ENCODE measurements around the gene PARP1.

PARP1 gene

GRCh38 chr1:226384717-226385116, 23.2 kb downstream of the PARP1 start:
- Histone ChIP-seq H3K4me3 (ENCODE audit: low read depth, low read length) (no peak overlapping the region), H3K4me1 (ENCODE audit: control insufficient read depth, insufficient read depth, low read length) (no peaks in the 10 kb centered on the region)

GRCh38 chr1:226384040-226384439, 23.9 kb downstream of the PARP1 start:
- H3K4me3 ChIP-seq (ENCODE audit: low read depth, low read length) = no peak overlapping the region
- no peaks in the 10 kb centered on the region for H3K27me3 ChIP-seq (ENCODE audit: control insufficient read depth, insufficient read depth, low read length)
- no peak overlapping the region for H3K9ac ChIP-seq (ENCODE audit: low read depth, low read length)
- peaks cover 88% of the 10 kb centered on the region for H3K36me3 ChIP-seq (ENCODE audit: control insufficient read depth, insufficient read depth, low read length)
- H3K9me3 ChIP-seq (ENCODE audit: control insufficient read depth, insufficient read depth, low read length) = no peaks in the 10 kb centered on the region
- H3K4me1 ChIP-seq (ENCODE audit: control insufficient read depth, insufficient read depth, low read length) = no peaks in the 10 kb centered on the region

More at GRCh38 chr1:226384717-226385116, 23.2 kb downstream of the PARP1 start:
- Histone ChIP-seq H3K27me3 (ENCODE audit: control insufficient read depth, insufficient read depth, low read length) (no peaks in the 10 kb centered on the region), H3K9ac (ENCODE audit: low read depth, low read length) (no peak overlapping the region), H3K9me3 (ENCODE audit: control insufficient read depth, insufficient read depth, low read length) (no peaks in the 10 kb centered on the region), H3K36me3 (ENCODE audit: control insufficient read depth, insufficient read depth, low read length) (peaks cover 88% of the 10 kb centered on the region)

GRCh38 chr1:226382030-226382429, 25.9 kb downstream of the PARP1 start:
- H3K4me1 ChIP-seq (ENCODE audit: control insufficient read depth, insufficient read depth, low read length) = no peaks in the 10 kb centered on the region
- H3K9me3 ChIP-seq (ENCODE audit: control insufficient read depth, insufficient read depth, low read length) = no peaks in the 10 kb centered on the region
- H3K9ac ChIP-seq (ENCODE audit: low read depth, low read length) = no peak overlapping the region
- H3K27me3 ChIP-seq (ENCODE audit: control insufficient read depth, insufficient read depth, low read length) = no peaks in the 10 kb centered on the region
- no peak overlapping the region for H3K4me3 ChIP-seq (ENCODE audit: low read depth, low read length)
- peaks cover 86% of the 10 kb centered on the region for H3K36me3 ChIP-seq (ENCODE audit: control insufficient read depth, insufficient read depth, low read length)

- Histone ChIP-seq H3K9me3 (ENCODE audit: control insufficient read depth, insufficient read depth, low read length) (no peaks in the 10 kb centered on the region), H3K4me3 (ENCODE audit: low read depth, low read length) (no peak overlapping the region), H3K4me1 (ENCODE audit: control insufficient read depth, insufficient read depth, low read length) (no peaks in the 10 kb centered on the region), H3K27me3 (ENCODE audit: control insufficient read depth, insufficient read depth, low read length) (no peaks in the 10 kb centered on the region), H3K36me3 (ENCODE audit: control insufficient read depth, insufficient read depth, low read length) (peaks cover 88% of the 10 kb centered on the region), H3K9ac (ENCODE audit: low read depth, low read length) (no peak overlapping the region)
These were observed 26.5 kb downstream of the PARP1 start for GRCh38 chr1:226381226-226381998.

GRCh38 chr1:226378071-226378470, 29.8 kb downstream of the PARP1 start:
- Histone ChIP-seq H3K27me3 (ENCODE audit: control insufficient read depth, insufficient read depth, low read length) (no peaks in the 10 kb centered on the region), H3K9ac (ENCODE audit: low read depth, low read length) (no peak overlapping the region), H3K4me1 (ENCODE audit: control insufficient read depth, insufficient read depth, low read length) (no peaks in the 10 kb centered on the region), H3K9me3 (ENCODE audit: control insufficient read depth, insufficient read depth, low read length) (no peaks in the 10 kb centered on the region), H3K36me3 (ENCODE audit: control insufficient read depth, insufficient read depth, low read length) (peaks cover 85% of the 10 kb centered on the region), H3K4me3 (ENCODE audit: low read depth, low read length) (no peak overlapping the region)

- Histone ChIP-seq H3K36me3 (ENCODE audit: control insufficient read depth, insufficient read depth, low read length) (peaks cover 79% of the 10 kb centered on the region), H3K4me1 (ENCODE audit: control insufficient read depth, insufficient read depth, low read length) (no peaks in the 10 kb centered on the region), H3K27me3 (ENCODE audit: control insufficient read depth, insufficient read depth, low read length) (no peaks in the 10 kb centered on the region), H3K4me3 (ENCODE audit: low read depth, low read length) (no peak overlapping the region), H3K9me3 (ENCODE audit: control insufficient read depth, insufficient read depth, low read length) (no peaks in the 10 kb centered on the region), H3K9ac (ENCODE audit: low read depth, low read length) (no peak overlapping the region)
These were observed 31.6 kb downstream of the PARP1 start for GRCh38 chr1:226376300-226376699.

- Histone ChIP-seq H3K4me1 (ENCODE audit: control insufficient read depth, insufficient read depth, low read length) (no peaks in the 10 kb centered on the region), H3K9me3 (ENCODE audit: control insufficient read depth, insufficient read depth, low read length) (no peaks in the 10 kb centered on the region), H3K27me3 (ENCODE audit: control insufficient read depth, insufficient read depth, low read length) (no peaks in the 10 kb centered on the region), H3K9ac (ENCODE audit: low read depth, low read length) (no peak overlapping the region), H3K36me3 (ENCODE audit: control insufficient read depth, insufficient read depth, low read length) (peaks cover 75% of the 10 kb centered on the region), H3K4me3 (ENCODE audit: low read depth, low read length) (no peak overlapping the region)
These were observed 34.5 kb downstream of the PARP1 start for GRCh38 chr1:226373376-226373775.

- no peak overlapping the region for H3K4me3 ChIP-seq (ENCODE audit: low read depth, low read length)
- no peak overlapping the region for H3K9ac ChIP-seq (ENCODE audit: low read depth, low read length)
- H3K27me3 ChIP-seq (ENCODE audit: control insufficient read depth, insufficient read depth, low read length) = no peaks in the 10 kb centered on the region
- no peaks in the 10 kb centered on the region for H3K4me1 ChIP-seq (ENCODE audit: control insufficient read depth, insufficient read depth, low read length)
- H3K36me3 ChIP-seq (ENCODE audit: control insufficient read depth, insufficient read depth, low read length) = peaks cover 80% of the 10 kb centered on the region
- no peaks in the 10 kb centered on the region for H3K9me3 ChIP-seq (ENCODE audit: control insufficient read depth, insufficient read depth, low read length)
These were observed 35.0 kb downstream of the PARP1 start for GRCh38 chr1:226372885-226373284.

- no peak overlapping the region for H3K4me3 ChIP-seq (ENCODE audit: low read depth, low read length)
- H3K36me3 ChIP-seq (ENCODE audit: control insufficient read depth, insufficient read depth, low read length) = peaks cover 82% of the 10 kb centered on the region
- no peaks in the 10 kb centered on the region for H3K4me1 ChIP-seq (ENCODE audit: control insufficient read depth, insufficient read depth, low read length)
- H3K27me3 ChIP-seq (ENCODE audit: control insufficient read depth, insufficient read depth, low read length) = no peaks in the 10 kb centered on the region
- no peaks in the 10 kb centered on the region for H3K9me3 ChIP-seq (ENCODE audit: control insufficient read depth, insufficient read depth, low read length)
- no peak overlapping the region for H3K9ac ChIP-seq (ENCODE audit: low read depth, low read length)
These were observed 35.9 kb downstream of the PARP1 start for GRCh38 chr1:226371866-226372490.

GRCh38 chr1:226371027-226371694, 36.7 kb downstream of the PARP1 start:
- Histone ChIP-seq H3K36me3 (ENCODE audit: control insufficient read depth, insufficient read depth, low read length) (peaks cover 82% of the 10 kb centered on the region), H3K4me1 (ENCODE audit: control insufficient read depth, insufficient read depth, low read length) (no peaks in the 10 kb centered on the region)

GRCh38 chr1:226370144-226370923, 37.6 kb downstream of the PARP1 start:
- H3K9ac ChIP-seq (ENCODE audit: low read depth, low read length) = no peak overlapping the region
- H3K4me3 ChIP-seq (ENCODE audit: low read depth, low read length) = no peak overlapping the region
- H3K4me1 ChIP-seq (ENCODE audit: control insufficient read depth, insufficient read depth, low read length) = no peaks in the 10 kb centered on the region
- peaks cover 83% of the 10 kb centered on the region for H3K36me3 ChIP-seq (ENCODE audit: control insufficient read depth, insufficient read depth, low read length)
- no peaks in the 10 kb centered on the region for H3K9me3 ChIP-seq (ENCODE audit: control insufficient read depth, insufficient read depth, low read length)
- no peaks in the 10 kb centered on the region for H3K27me3 ChIP-seq (ENCODE audit: control insufficient read depth, insufficient read depth, low read length)

More at GRCh38 chr1:226371027-226371694, 36.7 kb downstream of the PARP1 start:
- Histone ChIP-seq H3K9me3 (ENCODE audit: control insufficient read depth, insufficient read depth, low read length) (no peaks in the 10 kb centered on the region), H3K4me3 (ENCODE audit: low read depth, low read length) (no peak overlapping the region), H3K9ac (ENCODE audit: low read depth, low read length) (no peak overlapping the region), H3K27me3 (ENCODE audit: control insufficient read depth, insufficient read depth, low read length) (no peaks in the 10 kb centered on the region)

Data from iPS-15b (cell line).